Esophagus squamous epithelium (tissue), 4 donors: Measurements from ENCODE around the gene CARD6.

Experiments used
- POLR2A ChIP-seq, 4 donors: fragments of 450-650 bp; IDR thresholded peaks; one replicate each; pipeline ENCODE4 v1.6.1; 2017; ENCODE audit warnings: antibody characterized with exemption in 4 of 4, mild to moderate bottlenecking in 4 of 4, moderate library complexity in 3 of 4
- TF ChIP-seq, protein P1 (sequence below), 6 experiments: fragments of 450-650 bp in 4 of 6; fragments of 200-600 bp in 2 of 6; sonication (generic) in 2 of 6; IDR thresholded peaks; one replicate each; pipeline ENCODE4 v1.5.1; 2016 to 2019; ENCODE audit warnings: antibody characterized with exemption in 6 of 6, mild to moderate bottlenecking in 4 of 6, moderate library complexity in 4 of 6

DNA sequence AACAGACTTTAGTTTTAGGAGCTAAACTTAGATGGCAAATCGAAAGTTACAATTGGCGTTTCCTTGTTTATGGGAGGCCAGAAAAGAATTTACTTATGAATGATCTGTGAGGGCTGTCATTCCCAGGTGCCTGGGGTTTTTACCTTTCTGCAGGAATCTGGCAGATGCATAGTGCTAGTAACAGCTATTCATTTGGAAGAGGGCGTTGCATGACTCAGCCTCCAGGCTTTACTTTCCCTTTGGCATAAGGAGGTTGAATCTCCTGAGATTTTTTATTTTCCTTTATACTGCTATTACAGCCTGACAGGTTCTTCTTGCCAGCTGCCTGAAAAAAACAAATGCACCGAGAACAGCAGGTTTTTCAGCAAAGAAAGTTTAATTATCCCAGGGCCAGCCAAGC is 30.0 kb downstream of the CARD6 start:
- TF ChIP-seq, protein P1, sequence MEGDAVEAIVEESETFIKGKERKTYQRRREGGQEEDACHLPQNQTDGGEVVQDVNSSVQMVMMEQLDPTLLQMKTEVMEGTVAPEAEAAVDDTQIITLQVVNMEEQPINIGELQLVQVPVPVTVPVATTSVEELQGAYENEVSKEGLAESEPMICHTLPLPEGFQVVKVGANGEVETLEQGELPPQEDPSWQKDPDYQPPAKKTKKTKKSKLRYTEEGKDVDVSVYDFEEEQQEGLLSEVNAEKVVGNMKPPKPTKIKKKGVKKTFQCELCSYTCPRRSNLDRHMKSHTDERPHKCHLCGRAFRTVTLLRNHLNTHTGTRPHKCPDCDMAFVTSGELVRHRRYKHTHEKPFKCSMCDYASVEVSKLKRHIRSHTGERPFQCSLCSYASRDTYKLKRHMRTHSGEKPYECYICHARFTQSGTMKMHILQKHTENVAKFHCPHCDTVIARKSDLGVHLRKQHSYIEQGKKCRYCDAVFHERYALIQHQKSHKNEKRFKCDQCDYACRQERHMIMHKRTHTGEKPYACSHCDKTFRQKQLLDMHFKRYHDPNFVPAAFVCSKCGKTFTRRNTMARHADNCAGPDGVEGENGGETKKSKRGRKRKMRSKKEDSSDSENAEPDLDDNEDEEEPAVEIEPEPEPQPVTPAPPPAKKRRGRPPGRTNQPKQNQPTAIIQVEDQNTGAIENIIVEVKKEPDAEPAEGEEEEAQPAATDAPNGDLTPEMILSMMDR (IDR thresholded peaks at IDR 0.05) = no peak
- TF ChIP-seq POLR2A (IDR thresholded peaks at IDR 0.05) = no peak
